GM21825 (cell line): ENCODE results near the gene KANK2.
"Not testable (repeated sequence)": the region's sequence is repeated elsewhere in the genome, so short reads cannot be mapped to it uniquely, and the experiment has no call there.

Source experiments
- ATAC-seq: cut with Tn5 transposase; IDR thresholded peaks from one replicate; pipeline ENCODE4 v1.9.1; 2021; ENCODE audit warnings: mild to moderate bottlenecking, moderate library complexity; ENCODE audit not compliant: unreplicated experiment

KANK2 gene

DNA sequence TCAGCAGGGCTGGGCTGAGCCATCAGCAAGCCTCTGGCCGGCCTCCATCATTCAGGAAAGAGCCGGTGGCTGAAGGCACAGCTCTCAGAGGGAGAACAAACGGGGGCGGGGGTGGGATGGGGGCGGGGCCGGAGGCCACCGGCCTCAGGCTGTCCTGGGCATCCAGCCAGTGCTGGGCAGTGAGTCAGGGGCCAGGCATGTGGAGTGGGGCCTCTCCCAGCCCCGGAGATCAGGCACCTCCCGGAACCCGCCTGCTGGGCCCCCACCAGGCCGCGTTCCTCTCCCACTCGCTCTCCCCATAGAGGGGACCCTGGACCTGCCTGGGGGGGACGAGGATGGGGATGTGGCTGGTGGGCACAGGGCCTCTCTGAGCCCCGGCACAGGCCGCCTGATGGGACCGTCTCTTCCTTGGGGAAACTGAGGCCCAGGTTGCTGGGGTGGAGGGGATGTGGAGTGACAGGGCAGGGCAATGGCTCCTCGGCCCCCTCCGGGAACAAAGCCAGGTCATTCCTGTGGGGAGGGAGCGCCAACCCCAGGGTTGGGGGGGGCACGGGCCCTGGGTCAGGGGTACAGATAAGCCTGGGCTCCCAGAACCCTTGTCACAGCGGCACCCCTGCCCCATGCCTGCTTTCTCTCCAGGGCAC, 54.7 kb downstream of the KANK2 start:
- ATAC-seq, result no peak

- ATAC-seq, result no peak
Observed at GRCh38 chr19:11141937-11142527, 55.3 kb downstream of the KANK2 start.

- ATAC-seq, result no peak
Observed at GRCh38 chr19:11140896-11141295, 56.4 kb downstream of the KANK2 start.

DNA sequence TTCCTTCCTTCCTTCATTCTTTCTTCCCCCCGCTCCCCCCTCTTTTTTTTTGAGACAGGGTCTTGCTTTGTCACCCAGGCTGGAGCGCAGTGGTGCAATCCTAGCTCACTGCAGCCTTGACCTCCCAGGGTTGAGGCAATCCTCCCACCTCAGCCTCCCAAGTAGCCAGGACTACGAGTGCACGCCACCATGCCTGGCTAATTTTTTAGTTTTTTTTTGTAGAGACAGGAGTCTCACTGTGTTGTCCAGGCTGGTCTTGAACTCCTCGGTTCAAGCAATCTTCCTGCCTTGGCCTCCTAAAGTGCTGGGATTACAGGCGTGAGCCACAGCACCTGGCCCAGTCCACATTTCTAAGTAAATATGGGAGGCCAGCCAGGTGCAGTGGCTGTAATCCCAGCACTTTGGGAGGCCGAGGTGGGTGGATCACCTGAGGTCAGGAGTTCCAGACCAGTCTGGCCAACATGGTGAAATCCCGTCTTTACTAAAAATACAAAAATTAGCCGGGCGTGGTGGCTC, 57.3 kb downstream of the KANK2 start:
- ATAC-seq, result not testable (repeated sequence)

DNA sequence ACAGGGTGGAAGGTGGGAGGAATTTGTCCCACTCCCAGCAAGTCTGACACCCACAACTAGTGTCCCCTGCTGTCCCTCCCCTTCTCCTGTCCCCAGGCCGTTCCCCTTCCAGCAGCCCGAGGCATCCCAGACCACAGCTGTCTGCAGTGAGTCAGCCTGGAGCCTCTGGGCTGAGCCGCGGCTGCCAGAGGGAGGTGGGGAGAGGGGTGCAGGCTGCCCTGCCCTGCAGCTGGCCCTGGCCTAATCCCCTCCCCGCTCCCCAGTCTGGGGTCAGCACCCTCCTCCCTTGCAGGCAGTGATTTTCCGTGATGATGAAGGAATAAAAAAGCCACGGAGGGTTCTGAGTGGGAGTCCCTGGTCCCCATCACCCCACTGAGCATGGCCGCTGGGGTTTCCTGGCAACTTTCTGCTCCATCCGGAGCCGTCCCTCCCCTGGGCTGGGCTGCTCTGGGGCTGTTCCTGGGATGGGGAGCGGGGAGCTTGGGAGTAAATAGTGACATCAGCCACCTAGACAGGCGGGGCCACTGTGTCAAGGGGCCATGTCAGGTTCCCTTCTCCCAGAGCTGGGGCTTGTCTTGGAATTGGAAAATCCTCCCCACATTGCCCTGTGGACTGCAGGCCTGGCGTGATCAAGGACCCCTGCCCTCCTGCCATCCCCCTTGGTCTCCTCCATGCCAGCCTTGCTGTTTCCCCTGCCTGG, 58.6 kb downstream of the KANK2 start:
- ATAC-seq, result no peak

DNA sequence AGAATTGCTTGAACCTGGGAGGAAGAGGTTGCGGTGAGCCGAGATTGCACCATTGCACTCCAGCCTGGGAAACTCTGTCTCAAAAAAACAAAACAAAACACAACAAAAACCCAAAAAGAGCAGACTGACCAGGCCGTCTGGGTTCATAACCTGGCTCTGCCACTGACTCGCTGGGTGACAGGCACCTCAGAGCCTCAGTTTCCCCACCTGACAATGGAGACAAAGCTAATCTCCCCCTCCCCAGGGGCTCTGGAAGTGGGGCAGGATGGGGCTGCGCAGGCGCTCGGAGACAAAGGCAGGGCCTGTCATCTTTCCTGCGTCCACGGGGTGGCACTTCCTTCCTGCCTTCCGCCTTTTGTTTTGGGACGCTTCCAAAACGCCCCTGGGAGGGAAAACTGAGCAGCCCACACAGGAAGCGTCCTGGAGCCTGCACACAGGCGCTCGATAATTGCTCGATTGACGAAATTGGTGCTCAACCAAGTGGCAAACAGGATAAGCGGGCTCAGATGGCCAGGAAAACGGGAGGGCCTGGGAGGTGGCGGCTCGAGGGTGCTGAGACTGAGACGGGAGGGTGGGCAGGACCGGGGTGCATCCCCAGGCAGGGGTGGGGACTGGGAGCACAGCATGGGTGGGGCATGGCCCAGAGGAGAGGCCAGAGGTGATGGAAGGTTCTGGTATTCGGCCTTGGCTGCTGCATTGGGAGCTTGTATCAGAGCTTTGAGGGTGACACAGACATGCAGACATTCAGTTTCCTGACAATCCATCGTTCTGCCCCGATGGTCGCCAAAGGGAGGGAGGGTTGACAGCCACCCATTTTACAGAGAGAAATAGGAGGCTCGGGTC, 59.6 kb downstream of the KANK2 start:
- ATAC-seq, result no peak

GRCh38 chr19:11136400-11137101, 60.8 kb downstream of the KANK2 start:
- no peak for ATAC-seq

DNA sequence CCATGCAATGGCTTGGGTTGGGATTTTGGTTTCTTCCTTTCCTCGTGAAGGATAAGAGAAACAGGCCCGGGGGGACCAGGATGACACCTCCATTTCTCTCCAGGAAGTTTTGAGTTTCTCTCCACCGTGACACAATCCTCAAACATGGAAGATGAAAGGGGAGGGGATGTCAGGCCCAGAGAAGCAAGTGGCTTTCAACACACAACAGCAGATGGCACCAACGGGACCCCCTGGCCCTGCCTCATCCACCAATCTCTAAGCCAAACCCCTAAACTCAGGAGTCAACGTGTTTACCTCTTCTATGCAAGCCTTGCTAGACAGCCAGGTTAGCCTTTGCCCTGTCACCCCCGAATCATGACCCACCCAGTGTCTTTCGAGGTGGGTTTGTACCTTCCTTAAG, 65.9 kb downstream of the KANK2 start:
- ATAC-seq, result no peak

DNA sequence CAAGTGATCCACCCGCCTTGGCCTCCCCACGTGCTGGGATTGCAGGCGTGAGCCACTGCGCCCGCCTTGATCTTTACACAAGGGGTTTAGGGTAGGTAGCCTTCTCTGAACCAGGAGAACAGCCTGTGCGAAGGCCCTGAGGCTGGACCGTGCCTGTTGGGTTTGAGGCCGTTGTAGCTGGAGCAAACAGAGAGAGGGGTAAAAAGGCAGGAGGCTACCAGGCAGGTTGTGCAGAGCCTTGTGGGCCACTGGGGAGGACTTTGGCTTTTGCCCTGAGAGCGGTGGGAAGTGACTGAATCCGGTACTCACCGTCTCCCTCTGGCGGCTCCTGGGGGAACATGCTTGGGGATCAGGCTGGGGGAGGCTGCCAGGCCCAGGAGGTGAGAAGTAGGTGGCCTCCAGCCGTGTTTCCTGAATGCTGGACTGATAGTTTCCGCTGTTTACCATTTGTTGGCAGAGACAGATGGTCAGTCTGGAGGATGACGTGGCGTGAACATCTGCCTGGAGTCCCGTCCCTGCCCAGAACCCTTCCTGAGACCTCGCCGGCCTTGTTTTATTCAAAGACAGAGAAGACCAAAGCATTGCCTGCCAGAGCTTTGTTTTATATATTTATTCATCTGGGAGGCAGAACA, 66.4 kb downstream of the KANK2 start:
- no peak for ATAC-seq

DNA sequence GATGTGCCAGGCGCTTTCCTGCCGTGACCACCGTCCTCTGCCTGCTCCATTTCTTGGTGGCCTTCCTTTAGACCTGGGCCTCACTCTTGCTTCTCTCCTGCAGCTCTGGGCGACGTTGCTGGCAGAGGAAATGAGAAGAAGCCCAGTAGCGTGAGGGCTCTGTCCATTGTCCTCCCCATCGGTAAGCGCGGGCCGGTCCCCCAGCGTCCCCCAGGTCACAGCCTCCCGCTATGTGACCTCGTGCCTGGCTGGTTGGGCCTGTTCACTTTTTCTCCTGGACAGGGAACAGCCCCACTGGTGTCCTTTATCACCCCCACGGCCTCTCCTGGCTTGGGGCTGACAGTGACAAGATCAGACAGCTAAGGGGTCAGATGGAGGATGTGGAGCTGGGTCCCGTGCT, 69.4 kb downstream of the KANK2 start:
- no peak for ATAC-seq

- ATAC-seq, result no peak
Observed at GRCh38 chr19:11125994-11126685, 71.2 kb downstream of the KANK2 start.

GRCh38 chr19:11124157-11124556, 73.2 kb downstream of the KANK2 start:
- ATAC-seq, result not testable (repeated sequence)

- ATAC-seq, result no peak
Observed at GRCh38 chr19:11123114-11123513, 74.2 kb downstream of the KANK2 start.

GRCh38 chr19:11121963-11122362, 75.4 kb downstream of the KANK2 start:
- ATAC-seq, result not testable (repeated sequence)

- no peak for ATAC-seq
Observed at GRCh38 chr19:11116507-11116906, 80.8 kb downstream of the KANK2 start.

DNA sequence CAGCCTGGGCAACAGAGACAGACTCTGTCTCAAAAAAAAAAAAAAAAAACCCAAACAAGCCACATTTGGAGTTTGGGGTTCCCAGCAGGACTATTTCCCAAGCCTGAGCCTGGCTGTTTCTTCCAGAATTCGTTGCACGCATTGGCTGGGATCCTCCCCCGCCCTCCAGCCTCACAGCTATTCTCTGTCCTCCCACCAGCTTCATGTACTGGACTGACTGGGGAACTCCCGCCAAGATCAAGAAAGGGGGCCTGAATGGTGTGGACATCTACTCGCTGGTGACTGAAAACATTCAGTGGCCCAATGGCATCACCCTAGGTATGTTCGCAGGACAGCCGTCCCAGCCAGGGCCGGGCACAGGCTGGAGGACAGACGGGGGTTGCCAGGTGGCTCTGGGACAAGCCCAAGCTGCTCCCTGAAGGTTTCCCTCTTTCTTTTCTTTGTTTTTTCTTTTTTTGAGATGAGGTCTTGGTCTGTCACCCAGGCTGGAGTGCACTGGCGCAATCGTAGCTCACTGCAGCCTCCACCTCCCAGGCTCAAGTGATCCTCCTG, 81.4 kb downstream of the KANK2 start:
- ATAC-seq, result no peak

DNA sequence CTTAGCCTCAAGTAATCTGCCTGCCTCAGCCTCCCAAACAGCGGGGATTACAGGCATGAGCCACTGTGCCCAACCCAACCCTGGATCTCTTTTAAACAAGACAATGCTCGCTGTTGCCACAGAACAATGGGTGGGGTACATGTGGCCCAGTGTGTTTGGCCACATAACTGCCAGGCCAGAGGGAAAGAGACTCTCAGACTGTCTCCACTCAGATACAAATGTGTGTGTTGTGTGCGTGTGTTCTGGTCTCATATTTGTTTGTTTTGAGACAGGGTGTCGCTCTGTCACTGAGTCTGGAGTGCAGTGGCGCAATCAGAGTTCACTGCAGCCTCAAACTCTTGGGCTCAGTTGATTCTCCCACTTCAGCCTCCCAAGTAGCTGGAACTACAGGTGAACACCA, 82.3 kb downstream of the KANK2 start:
- no peak for ATAC-seq
